Left ventricle myocardium superior (tissue), 1 donor: Measurements from ENCODE around the gene LUC7L2. TPM values are rescaled to one million over a fixed set of nuclear protein-coding genes. Genes with fewer than 3 reads are reported as not detected.
"Not testable (repeated sequence)": the region's sequence is repeated elsewhere in the genome, so short reads cannot be mapped to it uniquely, and the experiment has no call there.

ENCODE experiments used
- ATAC-seq: fragments of 200-7000 bp; cut with Tn5 transposase; one replicate; pipeline ENCODE4 v1.9.1; 2020; ENCODE audit warnings: mild to moderate bottlenecking, moderate library complexity
- DNase-seq: peaks from one replicate; pipeline ENCODE4 v3.0.0-alpha.2; 2020
- intact Hi-C: fragments of 100-400 bp; cut with micrococcal nuclease; formaldehyde crosslinking; loops from one replicate; pipeline ENCODE4 v1.11.0; 2022
- total RNA-seq: library from RNA; stranded (reverse); fragmentation: NEBNext Ultra II Directional; extraction: Animal tissue kit (Norgen Biotek cat#: 25700); gene quantifications from one replicate; pipeline ENCODE4 v1.2.1, GENCODE V29; 2021
- donor health status: DM: no; HTN: yes; CAD: no; lungs with severe emphysema.

The LUC7L2 gene
- total RNA-seq, 1 donor from 2014 or later: 49.9 TPM

GRCh38 chr7:139430443-139430842 is 70.7 kb downstream of the LUC7L2 start:
- intact Hi-C loops: no loop called here
- DNase-seq: no peak
- ATAC-seq: no peak

DNA sequence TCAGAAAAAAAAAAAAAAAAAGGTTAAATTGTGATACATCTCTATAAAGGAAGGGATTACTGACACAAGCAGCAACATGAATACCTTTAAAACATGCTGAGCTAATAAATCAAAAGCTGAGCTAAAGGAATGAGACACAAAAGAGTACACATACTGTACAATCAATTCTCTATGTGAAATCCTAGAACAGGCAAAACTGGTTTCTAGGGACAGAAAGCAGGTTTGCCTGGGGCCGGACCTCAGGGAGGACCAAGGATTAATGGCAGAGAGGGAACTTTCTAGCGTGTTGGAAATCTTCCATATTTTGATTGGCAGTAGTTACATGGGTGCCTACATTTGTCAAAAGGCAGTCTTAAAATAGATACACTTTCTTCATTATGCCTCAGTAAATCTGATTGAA is 71.3 kb downstream of the LUC7L2 start:
- intact Hi-C loops: no loop called here
- ATAC-seq: no peak
- DNase-seq: no peak

DNA sequence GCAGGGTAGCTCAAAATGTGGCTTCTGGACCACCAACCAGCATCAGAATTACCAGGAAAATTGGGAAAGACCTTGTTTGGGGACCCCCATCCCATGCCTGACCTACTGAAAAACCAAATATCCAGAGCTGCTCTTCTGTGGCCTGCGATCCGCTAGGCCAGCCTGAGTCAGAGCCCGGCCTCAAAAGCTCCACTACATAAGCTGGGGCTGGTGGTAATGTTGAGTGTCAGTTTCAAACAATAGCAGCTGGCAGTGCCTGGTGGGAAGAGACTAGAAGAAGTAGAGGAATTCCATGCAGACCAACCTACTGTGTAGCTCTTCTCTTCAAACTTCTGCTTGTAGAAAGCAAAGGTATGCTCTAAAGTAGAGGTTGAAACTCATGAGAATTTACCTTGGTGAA is 71.8 kb downstream of the LUC7L2 start:
- intact Hi-C loops: no loop called here
- DNase-seq (no peak), ATAC-seq (no peak)

DNA sequence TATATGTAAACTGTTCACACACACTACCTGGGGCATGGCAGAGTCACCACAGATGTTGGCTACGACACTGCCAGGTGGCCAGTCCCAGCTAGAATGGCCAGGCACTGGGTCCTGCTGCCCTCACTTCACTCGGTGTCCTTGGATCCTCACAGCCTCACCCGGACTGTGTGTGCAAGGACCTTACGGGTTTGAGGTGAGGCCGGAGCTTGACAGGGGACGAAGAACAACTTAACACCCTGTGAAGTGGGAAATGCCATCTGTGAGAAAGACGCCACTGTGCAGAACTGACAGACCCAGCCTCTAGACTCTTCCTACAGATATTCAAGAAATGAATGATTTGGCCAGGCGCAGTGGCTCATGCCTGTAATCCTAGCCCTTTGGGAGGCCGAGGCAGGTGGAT is 77.1 kb downstream of the LUC7L2 start:
- DNase-seq (no peak), ATAC-seq (no peak)
- intact Hi-C loops: no loop called here

DNA sequence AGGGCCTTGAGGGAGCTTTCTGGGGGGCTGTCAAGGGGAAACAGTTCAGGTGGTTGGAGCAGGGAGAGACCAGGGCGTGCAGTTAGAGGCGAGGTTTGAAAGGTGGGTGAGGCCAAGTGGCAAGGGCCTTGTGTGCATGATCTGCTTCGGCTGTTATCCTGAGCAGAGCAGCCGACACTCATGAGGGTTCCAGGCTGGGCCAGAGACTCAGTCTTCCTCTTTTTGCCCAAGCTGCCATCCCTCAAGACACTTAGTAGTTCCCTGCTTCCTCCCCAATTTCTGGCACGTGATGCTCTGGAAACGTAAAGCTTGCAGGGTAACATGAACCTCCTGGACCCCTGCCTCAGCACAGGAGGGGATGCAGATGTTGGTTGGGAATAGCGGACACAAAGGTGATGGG is 79.7 kb downstream of the LUC7L2 start:
- DNase-seq: no peak
- intact Hi-C loops: no loop called here

DNA sequence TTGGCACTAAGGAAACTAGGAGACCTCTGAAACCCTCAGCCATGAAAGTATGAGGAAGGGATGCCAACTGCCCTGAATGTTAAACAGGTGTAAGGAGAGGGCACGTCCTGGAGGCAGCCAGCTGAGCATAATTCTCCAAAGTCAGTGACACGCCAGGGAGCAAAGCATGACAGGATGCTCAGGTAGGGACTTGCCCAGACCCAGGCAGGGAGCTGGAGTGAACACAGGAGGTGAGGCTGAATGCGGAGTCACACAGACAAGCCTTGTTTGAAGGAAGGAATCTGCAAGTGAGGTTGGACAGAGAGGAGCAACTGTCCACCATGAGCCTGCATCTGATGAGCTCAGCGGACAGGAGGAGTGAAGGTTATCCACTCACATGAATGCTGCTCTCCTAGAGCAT is 82.3 kb downstream of the LUC7L2 start:
- intact Hi-C loops: no loop called here
- no peak for ATAC-seq
- DNase-seq: no peak

More for the DNA sequence above, 79.7 kb downstream of the LUC7L2 start:
- no peak for ATAC-seq

DNA sequence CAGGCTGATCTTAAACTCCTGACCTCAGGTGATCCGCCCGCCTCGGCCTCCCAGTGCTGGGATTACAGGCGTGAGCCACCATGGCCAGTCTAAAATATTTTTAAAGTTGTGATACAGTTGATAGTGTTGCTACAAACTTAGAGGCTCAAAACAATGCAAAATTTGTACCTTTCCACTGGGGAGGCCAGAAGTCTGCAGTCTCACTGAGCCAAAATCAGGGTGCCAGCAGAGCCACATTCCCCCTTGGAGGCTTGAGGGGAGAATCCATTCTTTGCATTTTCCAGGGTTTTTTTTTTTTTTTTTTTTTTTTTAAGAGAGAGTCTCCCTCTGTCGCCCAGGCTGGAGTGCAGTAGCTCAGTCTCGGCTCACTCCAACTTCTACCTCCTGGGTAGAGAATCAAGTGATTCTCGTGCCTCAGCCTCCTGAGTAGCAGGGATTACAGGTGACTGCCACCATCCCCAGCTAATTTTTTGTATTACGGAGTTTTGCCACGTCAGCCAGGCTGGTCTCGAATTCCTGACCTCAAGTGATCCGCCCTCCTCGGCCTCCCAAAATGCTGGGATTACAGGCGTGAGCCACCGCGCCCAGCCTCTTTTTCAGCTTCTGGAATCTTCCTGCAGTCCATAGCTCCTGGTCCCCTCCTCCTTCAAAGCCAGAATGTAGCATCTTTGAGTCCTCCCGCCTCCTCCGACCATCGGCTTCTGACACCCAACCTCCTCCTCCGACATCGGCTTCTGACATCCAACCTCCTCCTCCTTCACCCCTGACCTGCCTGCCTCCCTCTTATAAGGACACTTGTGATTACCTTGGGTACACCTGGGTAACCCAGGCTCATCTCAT is 86.6 kb downstream of the LUC7L2 start:
- intact Hi-C loops: no loop called here
- ATAC-seq: no peak

DNA sequence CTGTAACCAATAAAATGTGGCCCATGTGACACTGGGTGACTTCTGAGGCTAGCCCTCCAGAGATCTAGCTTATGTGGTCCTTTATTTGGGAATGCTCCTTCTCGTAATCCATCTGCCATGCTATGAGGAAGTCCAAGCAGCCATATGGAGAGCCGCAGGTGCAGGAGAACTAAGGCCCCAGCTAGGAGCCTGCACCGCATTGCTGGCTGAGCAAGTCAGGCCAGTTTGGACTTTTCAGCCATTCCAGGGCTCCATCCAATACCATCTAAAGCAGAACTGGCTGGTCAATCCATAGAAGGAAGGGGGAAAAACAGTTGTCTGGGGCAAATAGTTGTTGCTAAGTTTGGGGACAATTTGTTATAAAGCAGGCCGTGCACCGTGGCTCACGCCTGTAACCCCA is 91.2 kb downstream of the LUC7L2 start:
- intact Hi-C loops: no loop called here
- DNase-seq: no peak
- ATAC-seq: no peak

More for the DNA sequence above, 86.6 kb downstream of the LUC7L2 start:
- no peak for DNase-seq

- DNase-seq (no peak), ATAC-seq (no peak)
- intact Hi-C loops: no loop called here
Measured at GRCh38 chr7:139451638-139452037, 91.9 kb downstream of the LUC7L2 start.

DNA sequence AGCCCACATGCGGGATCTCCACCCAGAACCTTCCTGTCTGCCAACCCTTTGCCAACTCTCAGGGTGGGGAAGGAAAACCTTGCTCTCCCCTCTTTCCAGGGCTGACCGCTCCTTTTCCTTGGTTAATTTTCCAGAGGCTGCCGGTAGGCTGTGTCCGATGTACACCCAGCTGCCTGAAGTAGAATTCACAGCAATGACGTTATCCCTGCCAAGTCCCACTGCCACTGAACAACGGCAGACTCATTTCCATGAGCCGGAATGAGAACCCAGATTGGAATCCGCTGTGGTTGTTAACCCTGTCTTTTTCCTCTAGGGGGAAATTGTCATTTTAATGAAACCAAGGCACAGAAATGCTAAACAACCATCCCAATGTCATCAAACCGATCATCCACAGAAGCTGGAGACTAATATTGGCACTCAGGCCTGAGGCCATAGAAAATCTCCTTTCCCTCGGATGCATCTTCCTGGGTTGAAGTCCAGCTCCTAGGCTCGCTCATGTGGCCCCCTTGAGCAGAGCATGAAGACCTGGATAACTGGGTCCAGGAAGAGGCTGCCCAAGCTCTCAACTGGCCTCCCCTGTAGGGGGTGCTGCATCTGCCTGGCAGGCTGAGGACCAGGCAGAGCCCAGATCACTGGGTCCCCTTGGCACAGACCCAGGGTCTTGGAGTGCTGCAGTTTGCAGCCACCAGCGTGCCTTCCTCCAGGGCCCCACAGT is 93.4 kb downstream of the LUC7L2 start:
- ATAC-seq: no peak
- no peak for DNase-seq
- intact Hi-C loops: no loop called here

DNA sequence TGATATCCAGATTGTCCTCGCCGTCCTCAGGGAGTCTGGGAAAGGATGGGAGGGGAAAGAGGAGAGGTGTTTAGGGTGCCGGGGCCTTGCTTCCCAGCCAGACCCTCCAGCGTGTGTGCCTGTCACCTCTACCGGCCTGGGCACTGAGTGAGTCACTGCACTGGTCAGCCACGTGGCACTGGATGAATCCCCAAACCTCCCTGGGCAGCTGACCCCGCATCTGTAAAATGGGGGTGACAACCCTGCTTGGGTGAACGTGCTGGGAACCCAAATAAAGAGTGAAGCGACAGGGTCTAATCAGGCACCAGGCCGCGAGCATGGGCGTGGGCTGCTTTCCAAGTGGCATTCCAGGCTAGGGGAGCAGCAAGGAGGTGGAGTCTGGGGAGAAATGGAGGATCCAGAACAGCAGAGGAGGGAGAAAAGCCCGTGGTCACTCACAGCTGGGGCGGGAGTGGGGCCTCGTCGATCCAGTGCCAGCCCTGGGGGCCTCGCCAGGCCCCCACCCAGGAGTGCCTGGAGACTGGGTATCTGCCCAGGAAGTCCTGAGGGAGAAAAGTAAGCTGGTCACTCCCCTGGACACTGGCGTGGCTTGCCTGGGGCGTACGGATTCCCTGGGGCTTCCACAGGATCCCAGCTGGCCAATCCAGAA is 94.1 kb downstream of the LUC7L2 start:
- ATAC-seq: no peak
- intact Hi-C loops: no loop called here
- no peak for DNase-seq

DNA sequence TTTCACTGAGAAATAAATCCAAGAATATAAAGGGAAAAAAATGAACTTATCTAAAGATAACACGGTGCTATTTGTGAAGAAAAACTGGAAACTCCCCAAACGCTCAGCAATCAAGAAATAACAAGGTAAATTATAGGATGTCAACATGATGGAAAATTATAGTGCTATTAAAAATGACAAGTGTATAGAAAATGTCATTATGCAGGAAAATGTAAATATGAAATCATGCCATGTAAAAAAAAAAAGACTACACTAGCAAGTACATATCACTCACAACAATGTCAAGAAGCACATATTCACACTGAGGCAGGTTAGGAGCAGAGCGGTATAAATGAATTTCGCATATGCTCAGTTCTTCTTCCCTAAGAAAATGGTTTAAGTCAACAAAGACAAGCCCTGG is 96.1 kb downstream of the LUC7L2 start:
- ATAC-seq (no peak), DNase-seq (no peak)
- intact Hi-C loops: no loop called here

GRCh38 chr7:139456511-139456910 is 96.8 kb downstream of the LUC7L2 start:
- no peak for DNase-seq
- intact Hi-C loops: no loop called here
- ATAC-seq: no peak

DNA sequence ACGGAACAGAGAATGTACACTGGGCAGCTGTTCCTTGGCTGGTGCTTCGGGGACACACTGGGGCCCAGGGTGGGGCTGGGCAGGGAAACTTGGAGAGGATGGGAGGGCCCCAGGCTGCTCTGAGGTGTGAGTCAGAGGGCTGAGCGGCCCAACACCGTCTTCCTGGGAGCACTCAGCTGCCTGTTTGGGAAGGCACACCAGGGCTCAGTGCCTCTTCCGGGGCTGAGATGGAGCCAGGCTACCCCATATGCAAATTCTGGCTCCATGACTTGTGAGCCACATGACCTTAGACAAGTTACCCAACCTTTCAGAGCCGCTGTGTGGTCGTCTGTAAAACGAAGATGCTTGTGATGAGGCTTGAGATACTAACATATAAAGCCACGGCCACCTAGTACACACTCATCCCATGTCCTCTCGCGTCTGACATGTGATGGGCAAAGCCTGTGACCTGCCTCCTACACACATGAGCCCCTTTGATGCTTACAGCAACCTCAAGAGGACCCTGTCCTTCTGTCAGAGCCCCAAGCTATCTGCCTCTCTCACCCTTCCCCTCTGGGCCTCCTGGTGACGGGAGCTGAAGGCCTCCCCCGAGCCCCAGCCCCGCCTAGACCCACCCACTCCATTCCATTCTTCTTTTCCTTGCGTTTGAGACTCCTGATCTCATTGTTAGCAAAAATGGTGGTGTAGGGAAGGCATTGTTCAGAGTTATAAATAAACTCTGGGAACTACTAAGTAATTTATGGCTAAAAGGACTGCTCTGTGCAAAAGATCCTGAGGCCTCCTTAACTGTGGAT is 97.7 kb downstream of the LUC7L2 start:
- DNase-seq (no peak), ATAC-seq (no peak)
- intact Hi-C loops: no loop called here

GRCh38 chr7:139463421-139463820 is 103.7 kb downstream of the LUC7L2 start:
- intact Hi-C loops, DNase-seq, ATAC-seq: not testable (repeated sequence)

DNA sequence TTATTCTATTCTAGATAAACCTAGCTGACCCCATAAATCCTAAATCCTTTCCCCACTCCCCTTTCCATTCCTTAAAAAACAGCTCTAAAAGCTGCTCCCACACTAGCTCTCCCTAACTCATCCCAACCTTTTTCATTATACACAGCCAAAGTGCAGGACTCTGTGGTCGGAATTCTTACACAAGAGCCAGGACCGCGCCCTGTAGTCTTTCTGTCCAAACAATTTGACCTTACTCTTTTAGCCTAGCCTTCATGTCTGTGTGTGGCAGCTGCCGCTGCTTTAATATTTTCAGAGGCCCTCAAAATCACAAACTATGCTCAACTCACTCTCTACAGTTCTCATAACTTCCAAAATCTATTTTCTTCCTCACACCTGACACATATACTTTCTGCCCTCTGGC is 104.8 kb downstream of the LUC7L2 start:
- ATAC-seq, DNase-seq, intact Hi-C loops: not testable (repeated sequence)

DNA sequence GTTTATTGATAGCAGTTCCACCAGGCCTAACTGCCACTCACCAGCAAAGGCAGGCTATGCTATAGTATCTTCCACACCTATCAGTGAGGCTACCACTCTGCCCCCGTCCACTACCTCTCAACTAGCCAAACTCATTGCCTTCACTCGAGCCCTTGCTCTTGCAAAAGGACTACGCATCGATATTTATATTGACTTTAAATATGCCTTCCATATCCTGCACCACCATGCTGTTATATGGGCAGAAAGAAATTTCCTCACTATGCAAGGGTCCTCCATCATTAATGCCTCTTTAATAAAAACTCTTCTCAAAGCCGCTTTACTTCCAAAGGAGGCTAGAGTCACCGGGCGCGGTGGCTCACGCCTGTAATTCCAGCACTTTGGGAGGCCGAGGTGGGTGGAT is 105.4 kb downstream of the LUC7L2 start:
- DNase-seq, intact Hi-C loops, ATAC-seq: not testable (repeated sequence)

GRCh38 chr7:139467729-139468128 is 108.0 kb downstream of the LUC7L2 start:
- ATAC-seq, intact Hi-C loops, DNase-seq: not testable (repeated sequence)

DNA sequence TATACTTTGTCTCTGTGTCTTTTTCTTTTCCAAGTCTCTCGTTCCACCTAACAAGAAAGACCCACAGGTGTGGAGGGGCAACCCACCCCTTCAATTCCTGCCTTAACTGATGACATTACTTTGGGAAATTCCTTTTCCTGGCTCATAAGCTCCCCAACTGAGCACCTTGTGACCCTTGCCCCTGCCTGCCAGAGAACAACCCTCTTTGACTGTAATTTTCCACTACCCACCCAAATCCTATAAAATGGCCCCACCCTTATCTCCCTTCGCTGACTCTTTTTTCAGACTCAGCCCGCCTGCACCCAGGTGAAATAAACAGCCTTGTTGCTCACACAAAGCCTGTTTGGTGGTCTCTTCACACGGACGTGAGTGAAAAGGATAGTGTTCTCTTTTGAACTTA is 108.6 kb downstream of the LUC7L2 start:
- DNase-seq, intact Hi-C loops: not testable (repeated sequence)

More for the DNA sequence above, 108.6 kb downstream of the LUC7L2 start:
- ATAC-seq: not testable (repeated sequence)
